ENCODE measurements around the gene CCDC9B.

CCDC9B gene

GRCh38 chr15:40307421-40308211 lies 33.1 kb downstream of the CCDC9B start, which contains the start of gene PLCB2:
TSS of gene PLCB2 (minus strand) at chr15:40307935. CDS start at chr15:40307672, 263 bp downstream.
- DNase-seq (ENCODE audit: low spot score): no peak

DNA sequence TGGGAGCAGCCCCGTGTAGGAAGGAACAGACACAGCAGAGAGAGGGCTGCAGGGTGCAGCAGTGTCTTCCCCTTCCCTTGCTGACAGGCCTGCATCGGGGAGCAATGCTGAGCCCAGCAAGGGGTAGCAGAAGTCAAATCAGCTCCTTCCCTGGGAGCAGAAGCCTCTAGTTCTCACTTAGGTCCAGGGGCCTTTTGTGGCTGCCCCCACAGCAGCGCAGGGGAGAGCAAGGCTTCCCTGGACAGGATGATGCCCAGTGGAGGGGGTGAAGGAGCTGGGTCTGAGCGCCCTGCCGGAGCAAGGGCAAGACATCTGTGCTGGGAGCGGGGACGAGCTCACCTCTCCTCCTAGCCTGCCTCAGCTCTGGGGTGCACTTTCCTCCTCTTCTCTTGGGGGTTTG lies 33.8 kb downstream of the CCDC9B start:
- DNase-seq (ENCODE audit: low spot score): no peak

GRCh38 chr15:40306371-40306770 lies 34.4 kb downstream of the CCDC9B start:
- DNase-seq (ENCODE audit: low spot score): no peak

DNA sequence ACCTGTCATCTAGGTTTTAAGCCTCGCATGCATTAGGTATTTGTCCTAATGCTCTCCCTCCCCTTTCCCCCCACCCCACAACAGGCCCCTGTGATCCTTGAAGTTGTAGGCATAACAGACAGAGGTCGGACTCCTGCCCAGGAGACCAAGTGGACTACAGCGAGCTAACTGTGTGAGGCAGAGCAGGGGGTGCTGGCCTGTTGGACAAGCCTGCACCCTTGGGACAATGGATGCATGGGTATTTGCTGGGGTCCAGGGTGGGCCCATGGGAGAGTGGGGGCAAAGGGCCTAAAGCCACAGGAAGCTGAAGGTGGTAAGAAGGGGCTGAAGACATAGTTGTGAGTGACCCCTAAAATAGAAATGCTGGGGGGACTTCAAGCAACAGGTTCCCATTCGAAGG lies 35.5 kb downstream of the CCDC9B start:
- no peak for DNase-seq (ENCODE audit: low spot score)

DNA sequence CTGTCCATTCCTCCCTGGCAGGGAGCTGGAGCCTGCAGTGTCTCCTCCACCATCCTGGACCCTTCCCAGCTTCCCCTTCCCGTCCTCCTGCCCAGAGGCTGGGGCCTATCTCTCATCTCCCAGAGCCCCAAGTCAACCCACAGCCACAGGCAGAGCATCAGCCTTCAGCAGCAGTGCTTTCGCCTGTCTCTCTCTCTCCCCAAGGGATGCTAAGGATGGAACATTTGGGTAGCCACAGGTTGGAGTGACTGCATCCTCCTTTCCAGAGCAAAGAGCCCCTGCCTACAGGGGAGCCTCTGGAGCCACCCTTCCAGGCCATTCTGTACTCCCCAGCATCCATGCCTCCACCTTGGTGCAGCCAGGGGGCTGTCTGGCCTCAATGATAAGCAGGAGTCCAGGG lies 37.2 kb downstream of the CCDC9B start:
- no peak for DNase-seq (ENCODE audit: low spot score)

GRCh38 chr15:40302981-40303380 lies 37.8 kb downstream of the CCDC9B start:
- no peak for DNase-seq (ENCODE audit: low spot score)

GRCh38 chr15:40302288-40302886 lies 38.4 kb downstream of the CCDC9B start:
- DNase-seq (ENCODE audit: low spot score): no peak

GRCh38 chr15:40301467-40302179 lies 39.1 kb downstream of the CCDC9B start:
- no peak for DNase-seq (ENCODE audit: low spot score)

GRCh38 chr15:40300771-40301170 lies 40.0 kb downstream of the CCDC9B start:
- DNase-seq (ENCODE audit: low spot score): no peak

DNA sequence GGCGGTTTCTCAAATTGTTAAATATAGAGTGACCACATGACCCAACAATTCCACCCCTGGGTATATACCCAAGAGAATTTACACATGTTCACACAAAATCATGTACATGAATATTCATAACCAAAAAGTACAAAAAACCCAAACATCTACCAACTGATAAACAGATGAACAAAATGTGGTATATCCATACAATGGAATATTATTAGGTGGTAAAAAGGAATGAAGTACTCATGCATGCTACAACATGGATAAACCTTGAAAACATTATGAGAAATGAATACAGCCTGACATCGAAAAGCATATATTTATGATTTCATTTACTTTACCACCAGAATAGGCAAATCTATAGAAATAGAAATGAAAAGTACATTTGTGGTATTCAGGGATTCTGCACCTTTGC lies 40.4 kb downstream of the CCDC9B start:
- no peak for DNase-seq (ENCODE audit: low spot score)

DNA sequence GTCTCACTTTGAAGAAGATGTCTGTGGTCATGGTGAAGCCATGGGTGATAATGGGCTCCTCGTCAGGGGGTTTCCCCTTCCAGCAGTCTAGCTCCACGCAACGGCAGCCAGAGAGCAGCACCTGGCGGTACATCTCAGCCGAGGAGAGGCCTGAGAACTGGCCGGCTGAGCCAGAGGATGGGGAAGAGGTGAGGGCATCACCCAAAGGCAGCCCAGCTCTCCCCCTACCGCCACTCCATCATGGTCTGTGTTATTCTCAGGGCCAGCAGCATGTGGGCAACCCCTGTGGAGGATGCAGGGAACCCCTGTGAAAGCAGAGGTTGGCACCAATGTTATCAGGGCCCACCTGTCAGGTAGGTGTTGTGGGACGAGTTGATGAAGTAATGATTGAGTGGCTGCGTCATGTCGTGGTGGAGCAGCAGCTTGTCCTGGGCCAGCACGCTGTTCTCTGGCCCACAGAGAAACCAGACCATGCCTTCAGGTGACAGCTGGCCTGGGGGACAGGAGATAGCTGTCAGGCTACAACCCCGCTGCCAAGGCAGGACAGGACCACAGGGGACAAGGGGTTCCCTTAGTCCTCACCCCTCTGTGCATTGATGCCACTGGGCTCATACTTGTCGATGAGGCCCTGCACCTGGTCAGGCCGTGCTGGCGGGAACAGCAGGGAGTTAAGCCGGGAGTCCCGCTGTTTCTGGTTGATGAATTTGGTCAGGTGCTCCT lies 42.4 kb downstream of the CCDC9B start:
- no peak for DNase-seq (ENCODE audit: low spot score)

DNA sequence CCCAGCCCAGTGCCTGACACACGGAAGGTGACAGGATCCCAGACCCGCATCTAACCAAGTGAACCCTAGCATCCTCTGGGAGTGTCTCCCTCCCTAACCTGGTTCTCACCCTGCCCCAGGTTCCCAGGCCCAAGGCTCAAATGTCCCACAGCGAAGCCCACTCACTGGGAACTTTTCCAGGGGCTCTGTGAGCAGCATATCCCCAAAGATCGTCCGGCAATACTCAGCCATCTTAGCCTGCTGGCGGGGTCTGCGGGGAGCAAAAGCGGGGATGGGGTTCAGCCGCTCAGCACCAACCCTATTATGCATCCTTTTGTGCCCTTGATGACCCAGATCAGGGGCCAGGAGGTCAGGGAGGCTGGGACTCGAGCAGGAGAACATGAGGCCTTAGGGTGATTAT lies 43.4 kb downstream of the CCDC9B start:
- DNase-seq (ENCODE audit: low spot score): no peak

GRCh38 chr15:40296561-40297230 lies 44.0 kb downstream of the CCDC9B start:
- no peak for DNase-seq (ENCODE audit: low spot score)

DNA sequence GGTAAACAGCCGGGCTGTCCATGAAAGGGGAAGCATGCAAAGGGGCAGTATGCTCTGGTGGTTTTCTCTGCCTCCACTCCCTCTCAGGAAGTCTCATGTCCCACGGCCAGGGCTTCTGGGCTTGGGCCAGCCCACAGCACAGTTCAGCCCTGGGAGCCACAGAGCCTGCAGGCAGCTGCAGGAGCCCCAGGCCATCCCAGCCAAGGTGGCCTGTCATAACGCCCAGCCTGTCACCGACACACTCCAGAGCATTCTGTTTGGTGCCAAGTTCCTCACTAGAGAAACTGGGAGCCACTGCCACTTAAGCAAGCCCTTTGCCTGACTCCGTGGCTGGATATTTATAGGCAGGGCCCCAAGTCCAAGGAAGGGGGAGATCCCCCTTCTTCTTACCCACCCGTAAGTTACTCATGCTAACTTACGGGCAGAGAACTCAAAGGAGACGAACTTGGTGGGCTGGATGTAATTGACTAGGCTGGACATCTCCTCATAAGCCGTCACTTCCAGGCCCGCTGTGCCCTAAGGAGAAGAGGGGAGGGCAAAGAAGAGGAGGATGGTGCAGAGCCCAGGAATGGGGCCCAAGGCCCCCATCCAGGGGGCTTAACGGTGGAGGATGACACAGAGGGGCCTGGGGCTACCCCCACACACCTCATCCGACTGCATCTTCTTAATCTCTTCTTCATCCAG lies 44.7 kb downstream of the CCDC9B start:
- no peak for DNase-seq (ENCODE audit: low spot score)

DNA sequence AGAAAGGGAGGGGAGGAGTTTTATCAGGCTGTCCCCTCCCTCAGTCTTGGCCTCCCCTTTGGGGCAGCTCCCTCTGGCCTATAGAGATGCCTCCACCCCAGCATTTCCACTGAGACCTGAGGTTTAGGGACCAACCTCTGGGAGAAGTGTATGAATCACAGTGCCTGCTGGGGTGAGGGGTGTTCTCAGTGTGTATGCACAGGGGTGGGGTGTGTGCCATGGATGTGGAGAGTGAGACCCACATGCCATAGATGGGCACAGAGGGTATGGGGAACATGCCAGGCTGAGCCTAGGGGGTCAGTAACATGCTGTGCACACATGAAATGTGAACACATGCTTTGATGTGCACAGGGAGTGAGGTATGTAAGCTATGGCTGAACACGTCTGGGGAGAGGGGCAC lies 45.4 kb downstream of the CCDC9B start:
- DNase-seq (ENCODE audit: low spot score): no peak

- DNase-seq (ENCODE audit: low spot score): no peak
Observed at GRCh38 chr15:40293905-40294895, 46.5 kb downstream of the CCDC9B start.

DNA sequence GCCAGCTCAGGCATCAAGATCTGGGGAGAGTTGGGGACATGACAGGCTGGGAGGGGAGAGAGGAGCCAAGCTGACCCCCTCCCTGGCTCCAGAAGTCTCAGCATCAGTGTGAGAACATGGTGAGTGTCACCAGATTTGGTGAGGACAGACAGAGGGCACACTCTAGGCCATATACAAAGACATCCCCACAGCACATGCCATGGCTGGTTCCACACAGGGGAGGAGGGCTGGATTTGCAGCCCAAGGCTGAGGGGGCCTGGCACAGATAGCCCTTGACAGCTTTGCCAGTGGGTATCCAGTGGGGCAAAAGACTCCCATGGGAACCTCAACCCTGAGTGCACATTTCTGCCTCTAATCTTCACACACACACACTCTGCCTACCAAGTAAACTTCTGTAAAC lies 47.7 kb downstream of the CCDC9B start:
- no peak for DNase-seq (ENCODE audit: low spot score)

GRCh38 chr15:40292246-40292645 lies 48.5 kb downstream of the CCDC9B start:
- no peak for DNase-seq (ENCODE audit: low spot score)

GRCh38 chr15:40290918-40291574 lies 49.7 kb downstream of the CCDC9B start:
- DNase-seq (ENCODE audit: low spot score): peak; percentile 67

DNA sequence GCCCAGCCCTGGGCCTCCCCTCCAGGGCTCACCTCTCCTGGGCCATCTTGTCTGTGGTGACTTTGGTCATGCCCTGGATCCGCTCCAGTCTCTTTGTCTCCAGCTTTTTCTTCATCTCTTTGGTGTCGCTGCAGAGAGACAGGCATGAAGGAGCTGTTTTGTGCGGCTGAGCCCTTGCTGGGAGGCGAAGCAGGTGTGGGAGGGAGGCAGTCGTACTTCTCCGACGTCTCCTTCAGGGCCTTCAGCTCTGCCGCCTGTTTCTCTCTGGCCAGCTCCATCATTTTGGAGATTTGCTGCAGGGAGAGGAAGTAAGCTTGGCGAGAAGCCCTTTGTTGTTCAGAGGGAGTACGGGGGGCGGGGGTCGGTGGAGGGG lies 50.2 kb downstream of the CCDC9B start:
- no peak for DNase-seq (ENCODE audit: low spot score)
